ENCODE results near the gene MOBP.

The MOBP gene

DNA sequence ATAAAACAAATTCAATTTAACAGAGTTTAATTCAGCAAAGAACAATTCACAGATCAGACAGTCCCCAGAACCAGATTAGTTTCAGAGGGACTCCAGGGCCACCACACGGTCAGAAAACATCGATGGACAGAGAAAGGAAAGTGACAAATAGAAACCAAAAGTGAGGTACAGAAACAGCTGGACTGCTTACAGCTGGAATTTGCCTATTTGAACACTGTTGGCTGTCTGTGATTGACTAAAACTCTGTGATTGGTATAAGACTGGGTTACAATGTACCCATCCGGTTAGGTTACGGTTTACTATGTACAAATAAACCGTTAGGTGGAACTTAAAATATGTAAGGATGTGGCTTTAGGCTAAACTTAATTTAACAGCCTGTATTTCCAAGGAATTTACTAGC, 30.3 kb downstream of the MOBP start:
- Mint-ChIP-seq H3K27ac (no peak overlapping the region), H3K9me3 (no peaks in the 10 kb centered on the region), H3K36me3 (no peaks in the 10 kb centered on the region), H3K4me3 (no peak overlapping the region), H3K27me3 (peaks cover 25% of the 10 kb centered on the region), H3K4me1 (peaks cover 3% of the 10 kb centered on the region)
- no peak for ATAC-seq (ENCODE audit: low read depth)
- DNase-seq (ENCODE audit: low spot score in 2 of 2) = no peak

DNA sequence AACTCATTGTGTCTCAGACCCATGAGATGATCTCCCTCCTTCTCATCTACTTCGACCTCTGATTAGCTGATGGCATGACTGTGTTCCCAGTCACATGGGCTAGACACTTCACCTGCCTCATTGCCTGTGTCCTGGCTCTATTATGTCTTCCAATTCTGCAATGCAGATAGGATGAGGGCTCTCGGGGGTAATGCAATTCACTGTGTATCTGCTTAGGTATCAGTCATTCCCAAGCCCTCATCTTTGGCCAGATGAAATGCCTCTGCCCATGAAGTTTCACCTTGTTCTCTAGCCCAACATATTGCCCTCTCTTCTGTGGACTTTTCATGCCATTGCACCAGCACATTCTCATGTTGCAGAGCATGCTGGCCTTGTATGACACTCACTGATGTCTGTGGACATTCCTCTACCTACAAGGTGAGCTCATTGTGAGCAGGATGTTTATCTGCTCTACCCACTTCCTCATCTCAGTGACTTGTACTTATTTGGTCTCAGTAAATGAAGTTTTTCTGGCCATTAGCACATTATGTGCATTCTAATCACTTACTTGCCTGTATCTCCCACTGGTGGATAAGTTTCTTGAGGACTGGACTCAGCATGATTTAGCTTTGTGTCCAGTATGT, 32.3 kb downstream of the MOBP start:
- Mint-ChIP-seq H3K4me3 (no peak overlapping the region), H3K9me3 (peaks cover 1% of the 10 kb centered on the region), H3K27me3 (peaks cover 30% of the 10 kb centered on the region), H3K36me3 (peaks cover 2% of the 10 kb centered on the region), H3K27ac (no peak overlapping the region), H3K4me1 (peaks cover 3% of the 10 kb centered on the region)
- DNase-seq (ENCODE audit: low spot score in 2 of 2) (no peak), ATAC-seq (ENCODE audit: low read depth) (no peak)

DNA sequence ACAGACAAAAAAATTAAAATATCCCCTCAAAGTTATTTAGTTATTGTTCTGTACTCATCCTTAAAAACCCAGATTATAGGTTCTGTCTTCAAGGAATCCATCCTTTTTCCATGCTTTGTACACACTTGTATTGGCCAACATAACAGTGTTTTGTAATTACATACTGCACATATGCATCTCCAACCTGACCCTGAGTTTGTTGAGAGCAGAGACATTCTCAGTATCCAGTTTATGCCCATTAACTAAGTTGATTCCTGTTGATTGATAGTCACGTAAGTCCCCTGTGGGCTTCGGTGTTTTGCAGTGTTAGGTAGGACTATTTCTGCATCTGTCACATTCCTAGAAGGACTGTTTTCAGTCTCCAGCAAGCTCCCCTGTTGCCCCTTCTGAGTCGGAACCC, 33.6 kb downstream of the MOBP start:
- peaks cover 1% of the 10 kb centered on the region for H3K9me3 Mint-ChIP-seq
- H3K27ac Mint-ChIP-seq = no peak overlapping the region
- no peak for DNase-seq (ENCODE audit: low spot score in 2 of 2)
- no peak for ATAC-seq (ENCODE audit: low read depth)
- H3K4me3 Mint-ChIP-seq = no peak overlapping the region
- peaks cover 30% of the 10 kb centered on the region for H3K27me3 Mint-ChIP-seq
- peaks cover 3% of the 10 kb centered on the region for H3K4me1 Mint-ChIP-seq
- peaks cover 2% of the 10 kb centered on the region for H3K36me3 Mint-ChIP-seq

DNA sequence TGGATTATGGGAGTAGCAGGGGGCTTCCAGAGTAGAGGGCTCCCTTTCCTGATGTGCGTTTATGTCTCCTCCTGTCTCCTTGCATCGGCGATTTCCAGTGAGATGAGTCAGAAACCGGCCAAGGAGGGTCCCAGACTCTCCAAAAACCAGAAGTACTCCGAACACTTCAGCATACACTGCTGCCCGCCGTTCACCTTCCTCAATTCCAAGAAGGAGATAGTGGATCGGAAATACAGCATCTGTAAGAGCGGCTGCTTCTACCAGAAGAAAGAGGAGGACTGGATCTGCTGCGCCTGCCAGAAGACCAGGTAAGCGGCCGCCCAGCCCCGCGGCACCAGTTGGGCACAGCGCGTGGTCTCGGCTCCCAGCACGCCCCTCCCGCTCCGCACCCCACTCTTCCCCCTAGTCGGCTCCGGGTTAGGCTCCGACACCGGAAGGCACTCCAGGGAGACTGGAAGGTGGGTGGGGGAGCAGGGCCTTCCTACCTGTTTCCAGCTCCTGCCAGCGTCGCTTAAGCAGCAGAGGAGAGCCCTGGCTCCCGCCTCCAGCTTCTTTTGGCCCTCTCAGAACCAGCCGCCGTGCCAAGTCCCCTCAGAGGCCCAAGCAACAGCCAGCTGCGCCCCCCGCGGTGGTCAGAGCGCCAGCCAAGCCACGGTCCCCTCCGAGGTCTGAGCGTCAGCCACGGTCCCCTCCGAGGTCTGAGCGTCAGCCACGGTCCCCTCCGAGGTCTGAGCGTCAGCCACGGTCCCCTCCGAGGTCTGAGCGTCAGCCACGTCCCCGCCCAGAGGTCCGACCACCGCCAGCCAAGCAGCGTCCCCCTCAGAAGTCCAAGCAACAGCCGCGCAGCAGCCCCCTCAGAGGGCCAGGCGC, 34.7 kb downstream of the MOBP start:
- no peak overlapping the region for H3K27ac Mint-ChIP-seq
- peaks cover 3% of the 10 kb centered on the region for H3K4me1 Mint-ChIP-seq
- peaks cover 29% of the 10 kb centered on the region for H3K27me3 Mint-ChIP-seq
- no peak overlapping the region for H3K4me3 Mint-ChIP-seq
- DNase-seq (ENCODE audit: low spot score in 2 of 2) = no peak
- ATAC-seq (ENCODE audit: low read depth) = no peak
- H3K9me3 Mint-ChIP-seq = peaks cover 1% of the 10 kb centered on the region
- H3K36me3 Mint-ChIP-seq = peaks cover 2% of the 10 kb centered on the region

DNA sequence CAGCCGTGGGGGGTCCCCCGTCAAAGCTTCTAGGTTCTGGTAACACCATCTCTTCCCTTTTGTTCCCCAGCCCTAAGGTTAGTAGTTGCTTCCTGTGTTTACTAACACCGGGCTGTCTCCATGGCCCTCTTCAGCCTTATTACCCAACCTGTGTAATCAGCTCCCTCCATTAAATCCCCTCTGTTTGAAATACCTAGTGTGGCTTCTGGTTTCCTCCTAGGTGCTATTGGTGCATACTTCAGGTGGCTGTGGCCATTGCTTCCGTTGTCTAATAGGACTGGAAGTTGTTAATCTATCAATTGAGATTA, 35.3 kb downstream of the MOBP start:
- Mint-ChIP-seq H3K27ac (no peak overlapping the region), H3K27me3 (peaks cover 28% of the 10 kb centered on the region), H3K36me3 (peaks cover 2% of the 10 kb centered on the region), H3K4me1 (peaks cover 3% of the 10 kb centered on the region), H3K4me3 (no peak overlapping the region), H3K9me3 (peaks cover 1% of the 10 kb centered on the region)
- DNase-seq (ENCODE audit: low spot score in 2 of 2) (no peak), ATAC-seq (ENCODE audit: low read depth) (no peak)

DNA sequence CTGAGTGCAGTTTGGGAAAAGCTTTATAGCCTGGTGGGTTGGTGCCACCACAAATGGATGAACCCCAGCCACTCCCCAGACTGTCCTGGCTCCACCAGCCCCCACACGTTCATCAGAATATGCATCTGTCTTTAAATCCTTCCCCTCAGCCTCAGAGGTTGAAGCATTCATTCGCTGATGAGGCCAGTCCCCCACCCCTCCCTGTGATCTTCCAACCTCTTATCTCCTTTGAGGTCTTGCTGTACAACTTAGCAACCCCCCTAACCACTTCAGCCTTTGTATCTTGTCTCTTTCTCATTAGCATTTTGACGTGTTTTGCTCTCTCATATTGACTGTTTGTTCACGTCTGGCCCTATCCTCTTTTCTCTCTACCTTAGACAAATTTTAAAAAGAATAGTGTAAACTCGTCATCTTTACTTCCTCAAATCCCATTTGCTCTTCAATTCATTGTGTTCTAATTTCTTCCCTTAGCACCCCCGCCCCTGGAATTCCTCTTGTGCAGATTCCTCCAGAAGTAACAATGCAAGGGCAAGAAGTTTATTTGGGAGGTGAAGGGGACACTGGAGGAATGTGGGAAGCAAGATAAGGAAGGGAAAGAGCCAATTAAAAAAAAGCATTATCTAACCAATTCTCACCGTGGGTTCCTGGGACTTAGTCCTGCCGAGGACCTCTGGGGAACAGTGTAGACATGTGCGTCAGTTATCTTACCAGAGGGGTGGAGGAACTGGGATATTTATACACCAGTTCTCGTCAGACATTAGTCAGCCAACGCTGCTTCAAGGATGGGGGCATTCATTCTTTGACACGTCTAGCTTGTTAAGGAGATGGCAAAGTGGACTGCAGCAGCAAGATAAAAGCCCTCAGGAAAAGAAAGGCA, 38.6 kb downstream of the MOBP start:
- H3K27me3 Mint-ChIP-seq = peaks cover 13% of the 10 kb centered on the region
- ATAC-seq (ENCODE audit: low read depth) (no peak), DNase-seq (ENCODE audit: low spot score in 2 of 2) (no peak)
- no peaks in the 10 kb centered on the region for H3K4me1 Mint-ChIP-seq
- no peak overlapping the region for H3K4me3 Mint-ChIP-seq
- H3K9me3 Mint-ChIP-seq = peaks cover 1% of the 10 kb centered on the region
- no peak overlapping the region for H3K27ac Mint-ChIP-seq
- H3K36me3 Mint-ChIP-seq = peaks cover 2% of the 10 kb centered on the region

DNA sequence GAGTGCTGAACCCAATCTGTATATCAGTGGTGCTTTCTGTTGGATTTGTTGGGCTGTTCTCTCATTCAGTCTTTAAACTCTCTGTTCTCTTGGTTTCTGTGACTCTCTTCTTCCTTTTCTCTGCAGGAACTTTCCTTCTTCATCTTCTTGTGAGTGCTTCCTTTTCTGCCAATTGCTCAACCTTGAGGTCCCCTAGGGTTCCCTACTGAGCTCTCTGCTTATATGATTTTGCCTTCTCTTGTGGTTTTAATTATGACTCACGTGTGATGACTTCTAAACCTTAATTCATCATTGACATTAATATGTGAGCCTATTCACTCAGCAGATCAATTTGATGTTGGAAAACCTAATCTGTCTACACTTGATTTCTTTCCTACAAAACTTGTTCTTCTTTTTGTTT, 39.4 kb downstream of the MOBP start:
- H3K4me3 Mint-ChIP-seq = no peak overlapping the region
- H3K36me3 Mint-ChIP-seq = peaks cover 2% of the 10 kb centered on the region
- ATAC-seq (ENCODE audit: low read depth) = no peak
- peaks cover 1% of the 10 kb centered on the region for H3K9me3 Mint-ChIP-seq
- peaks cover 9% of the 10 kb centered on the region for H3K27me3 Mint-ChIP-seq
- no peaks in the 10 kb centered on the region for H3K4me1 Mint-ChIP-seq
- no peak overlapping the region for H3K27ac Mint-ChIP-seq
- DNase-seq (ENCODE audit: low spot score in 2 of 2) = no peak

DNA sequence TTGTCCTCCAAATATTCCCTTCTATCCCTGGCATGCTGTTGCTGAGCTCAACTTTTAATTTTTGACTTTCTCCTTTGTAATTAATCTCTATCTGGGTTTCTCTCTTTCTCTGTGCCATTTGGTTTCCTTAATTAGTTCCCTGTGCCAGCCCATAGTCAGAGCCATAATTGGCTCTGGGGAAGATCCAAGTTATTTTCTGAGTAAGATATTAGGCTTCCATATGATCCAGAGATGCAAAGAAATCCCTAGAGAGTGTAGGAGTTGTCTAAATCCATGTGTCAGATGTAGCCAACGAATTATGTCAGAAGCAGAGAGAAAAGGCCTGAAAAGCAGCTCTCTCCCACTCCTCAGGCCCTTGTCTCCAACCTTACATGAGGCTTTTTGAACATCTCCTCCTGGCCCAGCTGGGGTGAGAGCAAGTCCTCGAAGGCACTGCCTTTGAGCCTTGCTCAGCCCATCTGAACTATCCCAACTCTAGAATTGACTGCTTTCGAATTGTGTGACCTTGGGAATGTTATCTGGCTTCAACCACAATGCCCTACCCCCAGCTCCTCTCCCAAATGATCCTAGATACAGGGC, 46.4 kb downstream of the MOBP start:
- Mint-ChIP-seq H3K4me3 (no peak overlapping the region), H3K9me3 (no peaks in the 10 kb centered on the region), H3K27ac (no peak overlapping the region), H3K4me1 (no peaks in the 10 kb centered on the region), H3K36me3 (no peaks in the 10 kb centered on the region), H3K27me3 (peaks cover 8% of the 10 kb centered on the region)
- ATAC-seq (ENCODE audit: low read depth) = no peak
- no peak for DNase-seq (ENCODE audit: low spot score in 2 of 2)

DNA sequence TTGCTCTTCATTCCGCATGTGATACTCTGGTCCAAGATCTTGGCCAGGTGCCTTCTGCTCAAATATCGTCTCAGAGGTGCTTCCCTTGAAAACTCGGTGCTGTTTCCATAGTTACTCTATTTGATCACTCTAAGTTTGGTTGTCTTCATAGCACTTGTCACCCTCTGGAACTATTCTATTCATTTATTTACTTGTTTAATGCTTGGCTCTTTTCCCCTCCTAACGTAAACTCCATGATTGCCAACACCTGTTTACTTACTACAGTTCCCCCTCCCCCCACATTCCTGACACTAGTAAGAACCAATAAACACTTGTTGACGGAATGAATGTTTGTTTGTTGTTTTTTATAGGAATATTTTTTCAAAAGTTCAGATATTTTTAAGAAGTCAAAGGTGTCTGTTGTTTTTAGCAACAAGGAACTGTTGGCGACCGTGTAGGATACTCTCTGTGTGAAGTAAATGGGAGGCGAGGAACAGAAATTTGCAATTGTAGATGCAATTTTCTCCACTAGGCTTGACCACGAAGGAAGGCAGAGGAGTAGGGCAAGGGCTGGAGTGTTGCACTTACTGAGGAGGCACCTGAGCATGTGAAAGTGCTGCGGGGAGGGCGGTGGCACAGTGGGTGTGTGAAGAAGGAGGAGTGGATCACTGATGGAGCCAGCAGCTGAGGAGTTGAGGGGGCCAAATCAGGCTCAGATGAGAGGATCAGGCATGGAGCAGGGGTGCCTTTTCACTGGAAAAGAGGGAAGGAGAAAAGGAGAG, 48.4 kb downstream of the MOBP start:
- Mint-ChIP-seq H3K9me3 (no peaks in the 10 kb centered on the region), H3K27me3 (peaks cover 11% of the 10 kb centered on the region), H3K4me1 (no peaks in the 10 kb centered on the region), H3K36me3 (no peaks in the 10 kb centered on the region), H3K4me3 (no peak overlapping the region), H3K27ac (no peak overlapping the region)
- DNase-seq (ENCODE audit: low spot score in 2 of 2) (no peak), ATAC-seq (ENCODE audit: low read depth) (no peak)

DNA sequence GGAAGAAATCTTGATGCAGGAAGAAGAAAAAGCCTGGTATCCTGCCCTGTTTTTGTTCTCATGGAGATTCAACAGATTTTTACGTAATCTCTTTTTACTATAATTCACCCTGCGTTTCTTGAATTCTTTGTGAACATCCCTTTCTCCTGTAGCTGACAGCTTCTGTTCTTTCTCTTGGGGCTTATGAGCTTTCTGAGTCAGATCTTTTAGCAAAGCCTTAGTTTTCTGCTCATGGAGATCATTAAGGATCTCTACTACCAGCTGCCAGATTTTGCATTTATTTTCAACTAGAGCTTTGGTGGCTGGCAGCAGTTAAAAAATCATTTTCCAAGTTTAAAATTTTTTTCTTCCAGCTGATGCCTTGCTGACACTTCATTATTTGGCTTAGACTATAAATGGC, 51.6 kb downstream of the MOBP start:
- no peaks in the 10 kb centered on the region for H3K9me3 Mint-ChIP-seq
- no peak overlapping the region for H3K4me3 Mint-ChIP-seq
- H3K36me3 Mint-ChIP-seq = no peaks in the 10 kb centered on the region
- ATAC-seq (ENCODE audit: low read depth) (no peak), DNase-seq (ENCODE audit: low spot score in 2 of 2) (no peak)
- H3K4me1 Mint-ChIP-seq = no peaks in the 10 kb centered on the region
- H3K27me3 Mint-ChIP-seq = peaks cover 13% of the 10 kb centered on the region
- H3K27ac Mint-ChIP-seq = no peak overlapping the region

DNA sequence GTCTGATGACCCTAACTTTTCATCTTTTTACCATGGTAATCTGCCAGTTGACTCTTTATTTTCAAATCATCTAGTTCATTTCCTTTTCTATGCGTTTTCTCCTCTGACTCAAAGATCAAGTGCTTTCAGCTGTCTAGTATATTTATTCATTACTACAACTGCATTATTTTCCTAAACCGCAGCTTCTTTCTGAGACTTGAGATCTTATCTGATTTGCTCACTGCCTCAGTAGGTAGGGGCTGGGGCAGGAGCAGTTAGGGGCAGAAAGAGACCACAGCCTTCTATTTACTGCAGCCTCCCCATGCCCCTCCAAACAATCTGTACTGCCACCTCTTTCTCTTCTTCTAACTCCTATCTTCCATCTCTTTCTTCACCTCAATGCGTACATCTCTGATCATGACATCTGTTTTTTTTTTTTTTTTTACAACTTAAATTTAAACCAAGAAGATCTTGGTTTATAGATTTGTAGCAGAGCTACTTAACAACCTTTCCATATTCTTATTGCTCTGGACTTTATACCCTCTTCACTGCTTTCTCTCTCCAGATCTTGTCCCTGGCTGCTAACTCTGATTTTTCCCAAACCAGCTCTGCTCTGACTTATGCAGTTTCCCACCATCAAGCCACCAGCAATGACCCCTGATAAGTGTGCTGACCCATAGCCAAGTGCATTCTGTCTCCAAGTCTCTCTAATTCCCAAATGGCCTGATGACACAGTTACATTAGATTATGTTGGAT, 52.2 kb downstream of the MOBP start:
- DNase-seq (ENCODE audit: low spot score in 2 of 2) (no peak), ATAC-seq (ENCODE audit: low read depth) (no peak)
- H3K36me3 Mint-ChIP-seq = no peaks in the 10 kb centered on the region
- H3K4me3 Mint-ChIP-seq = no peak overlapping the region
- peaks cover 13% of the 10 kb centered on the region for H3K27me3 Mint-ChIP-seq
- H3K4me1 Mint-ChIP-seq = no peaks in the 10 kb centered on the region
- H3K9me3 Mint-ChIP-seq = peaks cover 2% of the 10 kb centered on the region
- H3K27ac Mint-ChIP-seq = no peak overlapping the region

DNA sequence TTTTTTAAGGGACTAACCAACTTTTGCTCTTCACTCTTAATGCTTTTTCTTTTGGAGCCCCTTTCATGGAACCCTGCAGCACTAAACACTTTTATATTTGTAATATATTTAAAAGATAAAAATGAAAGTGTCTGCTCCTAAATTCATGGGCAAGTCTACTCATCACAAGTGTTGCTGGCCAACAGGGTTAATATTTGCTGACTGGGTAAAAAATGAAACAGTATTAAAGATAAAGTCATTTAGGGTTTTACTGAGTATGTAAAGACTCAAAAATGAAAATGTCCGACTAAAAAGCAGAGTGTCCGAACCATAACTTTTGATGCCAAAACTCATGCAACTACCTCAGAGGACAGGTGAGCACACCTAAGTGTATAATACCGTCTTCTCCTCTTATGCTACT, 54.0 kb downstream of the MOBP start:
- Mint-ChIP-seq H3K27me3 (peaks cover 11% of the 10 kb centered on the region), H3K4me1 (no peaks in the 10 kb centered on the region), H3K36me3 (no peaks in the 10 kb centered on the region), H3K4me3 (no peak overlapping the region), H3K27ac (no peak overlapping the region), H3K9me3 (peaks cover 7% of the 10 kb centered on the region)
- DNase-seq (ENCODE audit: low spot score in 2 of 2) (no peak), ATAC-seq (ENCODE audit: low read depth) (no peak)

DNA sequence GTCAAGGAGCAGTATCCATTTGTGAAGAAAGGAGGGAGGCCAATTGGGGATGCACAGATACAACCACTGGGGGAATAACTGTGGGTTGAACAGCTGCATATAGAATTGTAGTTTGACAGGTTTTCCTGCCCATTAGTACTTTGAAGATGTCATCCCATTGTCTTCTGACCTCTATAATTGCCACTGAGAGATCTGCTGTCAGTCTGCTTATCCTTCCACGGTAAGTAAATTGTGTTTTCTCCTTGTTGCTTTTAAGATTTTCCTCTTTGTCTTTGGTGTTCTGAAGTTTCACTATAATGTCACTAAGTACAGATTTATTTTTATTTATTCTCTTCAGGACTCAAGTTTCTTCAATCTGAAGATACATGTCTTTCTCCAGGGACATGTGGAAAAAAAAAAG, 56.6 kb downstream of the MOBP start:
- Mint-ChIP-seq H3K4me1 (no peaks in the 10 kb centered on the region), H3K36me3 (no peaks in the 10 kb centered on the region), H3K9me3 (peaks cover 7% of the 10 kb centered on the region), H3K27ac (no peak overlapping the region), H3K4me3 (no peak overlapping the region), H3K27me3 (peaks cover 10% of the 10 kb centered on the region)
- ATAC-seq (ENCODE audit: low read depth) = no peak
- no peak for DNase-seq (ENCODE audit: low spot score in 2 of 2)
